Activated CD4-positive, CD25-positive, alpha-beta regulatory T cell (primary cell): ENCODE measurements around the gene KIF2A.

Experiments
- DNase-seq, 4 experiments: peaks; one replicate each; lab custom pipeline; 2025; lab: John Stamatoyannopoulos, UW

Gene KIF2A

GRCh38 chr5:62328772-62329491, 22.9 kb downstream of the KIF2A start:
- DNase-seq, result no peak

DNA sequence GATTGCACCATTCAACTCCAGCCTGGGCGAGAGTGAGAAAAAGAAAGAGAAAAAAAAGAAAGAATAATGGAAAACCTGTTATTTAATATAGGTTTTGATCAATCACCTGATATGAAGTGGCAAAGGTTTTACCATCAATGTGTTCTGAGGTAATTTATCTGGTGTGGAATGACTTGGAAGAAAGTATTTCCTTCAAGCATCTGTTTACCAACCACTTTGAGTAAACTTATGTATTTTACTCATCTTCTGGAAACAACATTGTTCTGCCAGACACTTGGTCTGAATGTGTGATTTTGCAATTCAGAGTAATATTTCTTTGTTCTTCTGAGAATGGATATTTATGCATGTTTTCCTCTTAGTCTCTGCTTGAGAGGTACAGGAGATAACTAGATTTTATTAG, 24.3 kb downstream of the KIF2A start:
- DNase-seq, result no peak

- no peak for DNase-seq
Measured at GRCh38 chr5:62331921-62332320, 25.9 kb downstream of the KIF2A start.

- no peak for DNase-seq
Measured at GRCh38 chr5:62333250-62333794, 27.3 kb downstream of the KIF2A start.

- DNase-seq, result no peak
Measured at GRCh38 chr5:62334082-62334481, 28.1 kb downstream of the KIF2A start.

DNA sequence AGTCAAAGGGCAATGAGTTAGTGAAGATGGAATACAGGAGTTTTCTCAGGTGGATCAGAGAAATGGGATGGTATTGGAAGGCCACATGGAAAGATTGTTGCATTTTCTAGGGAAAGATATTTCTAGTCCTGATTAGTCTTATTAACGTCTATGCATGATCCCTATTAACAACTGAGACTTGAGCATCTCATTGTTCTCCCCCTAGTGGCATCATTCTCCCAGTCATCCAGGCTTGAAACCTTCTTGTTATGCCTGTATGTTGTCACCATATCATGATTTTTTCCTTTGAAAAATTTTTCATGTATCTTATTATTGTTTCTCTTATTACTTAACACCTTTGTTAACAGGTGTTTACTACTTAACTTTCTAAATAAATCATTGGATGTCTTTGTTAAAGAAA, 34.4 kb downstream of the KIF2A start:
- DNase-seq, result no peak

DNA sequence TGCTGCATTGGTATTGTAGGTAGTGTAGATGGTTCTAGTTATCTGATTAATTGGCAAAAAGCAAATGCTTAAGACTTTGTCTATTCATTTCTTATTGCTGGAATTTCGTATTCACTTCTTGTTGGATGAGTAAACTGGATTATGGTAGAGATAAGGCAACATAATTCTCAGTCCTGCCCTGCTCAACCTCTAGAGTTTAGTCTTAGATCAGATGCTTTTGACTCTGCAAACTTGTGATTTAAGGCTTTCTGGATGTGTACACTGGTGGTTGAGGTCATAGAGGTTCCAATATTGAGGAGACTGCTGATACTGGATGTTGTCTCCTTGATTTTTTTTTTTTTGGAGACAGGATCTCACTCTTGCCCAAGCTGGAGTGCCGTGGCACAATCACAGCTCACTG, 35.0 kb downstream of the KIF2A start:
- no peak for DNase-seq

DNA sequence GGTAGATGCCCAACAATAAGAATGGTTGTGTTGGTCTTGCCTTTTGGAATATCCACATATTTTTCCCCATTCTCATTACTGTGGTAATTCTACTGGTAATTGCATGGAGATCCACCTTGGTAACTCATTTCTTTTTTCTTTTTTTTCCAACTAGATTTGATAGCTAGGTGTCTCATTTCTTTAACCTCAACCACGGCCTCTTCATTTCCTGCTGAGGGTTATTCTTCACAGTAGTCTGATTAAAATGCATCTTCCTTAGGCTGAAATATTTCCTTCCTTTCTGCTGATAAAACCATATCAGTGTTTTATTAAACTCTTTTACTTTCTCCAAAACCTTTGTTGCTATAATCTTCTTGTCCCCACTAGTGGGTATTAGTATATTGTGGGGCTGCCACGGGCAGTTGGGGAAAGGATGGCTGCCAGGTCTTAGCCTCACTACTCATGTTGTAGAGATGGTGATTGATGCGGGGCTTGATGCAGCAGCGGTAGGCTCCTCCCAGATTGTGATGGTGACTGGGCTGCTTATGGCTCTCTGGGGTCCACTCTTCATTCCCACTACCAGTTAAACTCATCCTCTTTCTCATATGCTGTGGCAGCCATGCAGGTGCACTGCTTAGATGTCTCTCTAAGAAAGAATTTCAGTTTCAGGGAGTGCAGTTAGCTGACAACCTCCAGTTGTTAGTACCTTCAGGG, 35.9 kb downstream of the KIF2A start:
- no peak for DNase-seq

GRCh38 chr5:62342476-62342837, 36.5 kb downstream of the KIF2A start:
- no peak for DNase-seq

GRCh38 chr5:62343428-62343827, 37.4 kb downstream of the KIF2A start:
- no peak for DNase-seq

DNA sequence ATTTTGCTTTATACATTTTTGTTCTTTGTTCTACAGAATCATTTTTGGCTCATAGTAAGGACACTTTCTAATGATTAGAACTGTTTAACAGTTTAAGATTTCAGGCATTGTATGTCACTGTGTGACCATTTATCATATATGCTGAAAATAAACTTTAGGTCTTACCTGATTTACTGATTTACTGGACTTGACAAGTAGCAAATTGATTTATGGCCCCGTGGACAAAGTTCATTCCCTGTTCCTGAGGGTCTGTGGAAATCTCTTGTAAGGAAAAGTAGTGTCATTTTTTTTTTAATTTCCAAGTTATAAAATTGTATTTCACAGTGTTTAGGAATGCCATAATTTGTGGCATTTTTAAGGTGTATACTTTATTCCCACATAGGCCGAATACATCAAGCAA, 40.7 kb downstream of the KIF2A start:
- DNase-seq, result no peak

GRCh38 chr5:62347928-62348327, 41.9 kb downstream of the KIF2A start:
- no peak for DNase-seq

DNA sequence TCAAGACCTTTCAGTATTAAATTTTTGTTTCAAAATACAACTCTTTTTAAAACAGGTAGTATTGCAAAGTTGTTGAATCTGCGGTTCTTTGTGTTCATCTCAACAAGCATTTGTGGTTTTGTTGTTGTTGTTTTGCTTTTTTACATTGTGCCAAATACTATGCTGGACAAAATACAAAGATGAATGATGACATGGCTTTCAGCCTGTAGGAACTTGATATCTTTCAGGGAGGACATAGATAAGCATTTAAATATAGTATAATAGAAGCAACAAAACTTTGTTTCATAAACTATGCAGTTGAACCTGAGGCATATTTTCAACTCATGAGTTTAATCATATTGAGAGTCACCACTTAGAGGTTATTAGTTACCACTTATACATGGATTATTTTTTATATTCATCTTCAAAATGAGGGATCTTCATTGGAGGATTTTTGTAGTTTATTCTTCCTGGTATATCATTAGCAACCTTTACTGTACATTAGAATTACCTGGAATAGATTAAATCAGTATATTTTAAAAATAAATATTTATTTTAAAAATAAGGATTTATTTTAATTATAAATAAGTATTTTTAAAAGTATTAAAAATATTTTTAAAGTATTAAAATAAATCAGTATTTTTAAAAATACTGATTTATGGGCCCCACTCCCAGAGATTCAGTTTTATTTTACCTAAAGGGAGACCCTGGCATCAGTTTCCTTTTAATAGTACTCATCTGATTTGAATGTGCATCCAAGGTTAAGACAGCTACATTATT, 42.9 kb downstream of the KIF2A start:
- DNase-seq, result no peak

DNA sequence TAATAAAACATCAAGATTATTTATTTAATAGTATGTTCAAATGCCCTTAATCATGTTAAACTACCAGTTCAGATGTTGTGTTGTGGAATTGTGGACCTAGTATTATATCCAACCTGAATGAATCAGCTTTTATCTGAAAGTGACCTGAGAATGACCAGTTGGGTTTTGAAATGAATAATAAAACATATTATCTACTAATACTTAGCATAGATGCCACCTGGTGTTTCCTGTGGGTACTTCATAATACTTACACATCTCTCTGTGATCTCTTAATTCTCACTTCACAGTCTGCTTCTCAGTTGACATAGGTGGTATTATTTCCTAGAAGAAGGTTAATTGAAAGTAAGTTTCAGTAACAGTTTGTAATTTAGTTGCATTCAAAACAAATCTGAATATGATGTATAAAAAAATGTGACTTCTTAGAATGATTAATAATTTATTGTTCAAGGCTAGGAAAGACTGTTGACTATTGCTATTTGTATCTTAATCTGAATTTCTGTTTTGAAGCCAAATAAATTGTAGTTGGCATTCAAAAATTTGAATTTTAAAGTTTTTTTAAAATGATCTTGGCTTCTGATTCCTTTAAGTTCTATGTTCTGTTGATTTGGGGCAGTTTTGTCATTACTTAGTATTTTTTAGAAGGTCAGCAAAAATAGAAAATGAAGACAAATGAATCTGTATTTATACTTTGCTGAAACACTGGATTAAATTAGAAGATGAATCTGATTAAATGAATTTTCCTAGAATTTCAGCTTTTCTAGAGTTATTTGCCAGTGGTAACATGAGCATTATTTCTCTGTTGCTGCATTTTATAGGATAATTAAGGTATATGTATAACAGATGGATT, 48.2 kb downstream of the KIF2A start:
- no peak for DNase-seq

- no peak for DNase-seq
Measured at GRCh38 chr5:62362701-62363100, 56.7 kb downstream of the KIF2A start.

DNA sequence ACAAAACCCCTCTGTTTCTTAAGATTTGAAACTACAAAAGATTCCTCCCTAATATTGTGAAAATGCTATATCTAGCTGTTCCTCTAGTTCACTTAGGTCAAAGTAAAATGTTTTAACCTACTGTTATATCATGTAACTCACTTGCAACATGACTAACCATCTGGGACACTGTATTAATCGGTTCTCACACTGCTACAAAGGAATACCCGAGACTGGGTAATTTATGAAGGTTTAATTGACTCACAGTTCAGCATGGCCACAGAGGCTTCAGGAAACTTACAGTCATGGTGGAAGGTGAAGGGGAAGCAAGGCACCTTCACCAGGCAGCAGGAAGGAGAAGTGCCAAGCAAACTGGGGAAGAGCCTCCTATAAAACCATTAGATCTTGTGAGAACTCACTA, 63.0 kb downstream of the KIF2A start:
- no peak for DNase-seq

GRCh38 chr5:62371409-62371808, 65.4 kb downstream of the KIF2A start:
- DNase-seq, result no peak

- DNase-seq, result no peak
Measured at GRCh38 chr5:62372600-62372999, 66.6 kb downstream of the KIF2A start.

DNA sequence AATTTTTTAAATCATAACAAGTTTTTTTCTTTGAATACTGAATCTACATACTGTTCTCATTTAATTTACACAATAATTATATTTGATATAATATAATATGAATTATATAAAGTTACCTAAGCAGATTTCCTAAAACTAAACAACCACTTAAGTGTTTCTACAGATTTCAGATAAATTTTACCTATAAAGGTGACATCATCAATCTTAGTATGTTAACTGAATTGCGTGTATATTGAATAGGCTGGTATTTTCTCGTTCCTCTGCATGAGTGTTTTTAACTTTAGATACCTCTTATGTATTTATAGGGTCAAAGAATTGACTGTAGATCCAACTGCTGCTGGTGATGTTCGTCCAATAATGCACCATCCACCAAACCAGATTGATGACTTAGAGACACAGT, 67.4 kb downstream of the KIF2A start:
- DNase-seq, result no peak

- DNase-seq, result no peak
Measured at GRCh38 chr5:62374090-62374489, 68.1 kb downstream of the KIF2A start.

DNA sequence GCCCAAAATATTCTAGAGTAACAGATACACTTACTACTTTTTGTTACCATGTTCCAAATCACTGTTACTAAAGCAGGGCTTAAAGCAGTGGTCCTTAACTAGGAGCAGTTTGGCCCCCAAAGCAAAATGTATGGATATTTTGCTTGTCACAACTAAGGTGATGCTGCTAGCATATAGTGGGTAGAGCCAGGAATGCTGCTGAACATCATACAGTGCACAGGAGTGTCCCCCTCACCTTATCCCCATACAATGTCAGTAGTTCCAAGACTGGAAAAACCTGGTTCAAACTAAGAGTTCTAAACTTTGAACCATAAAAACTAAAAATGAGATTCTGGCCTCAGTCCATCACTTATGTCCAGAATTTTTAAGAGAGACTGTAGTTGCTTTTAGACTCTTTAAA, 69.6 kb downstream of the KIF2A start:
- no peak for DNase-seq

- DNase-seq, result no peak
Measured at GRCh38 chr5:62376064-62376463, 70.1 kb downstream of the KIF2A start.
